WTC11 (cell line): ENCODE results near the gene SLC35G2.

Source experiments
- CBFB ChIP-seq: sonication (generic); formaldehyde crosslinking; IDR thresholded peaks from 2 replicates; pipeline ENCODE4 v1.8.1; 2022; ENCODE audit warnings: mild to moderate bottlenecking, low read depth, missing genetic modification reagents
- FOXK1 ChIP-seq: sonication (generic); formaldehyde crosslinking; IDR thresholded peaks from 2 replicates; pipeline ENCODE4 v1.8.0; 2022; ENCODE audit warnings: mild to moderate bottlenecking, moderate library complexity, missing genetic modification reagents
- JAZF1 ChIP-seq: fragments of 250-450 bp; sonication (Bioruptor Pico); IDR thresholded peaks from 2 replicates; pipeline ENCODE4 v1.9.0; 2021; ENCODE audit warnings: moderate library complexity, mild to moderate bottlenecking, inconsistent platforms
- JUN ChIP-seq: sonication (generic); formaldehyde crosslinking; IDR thresholded peaks from 2 replicates; pipeline ENCODE4 v1.8.0; 2023; ENCODE audit warnings: mild to moderate bottlenecking, missing genetic modification reagents
- KAT7 ChIP-seq: sonication (generic); formaldehyde crosslinking; IDR thresholded peaks from 2 replicates; pipeline ENCODE4 v1.8.1; 2023; ENCODE audit warnings: missing genetic modification reagents, mild to moderate bottlenecking, borderline replicate concordance
- NR2C2 ChIP-seq: sonication (generic); formaldehyde crosslinking; IDR thresholded peaks from 2 replicates; pipeline ENCODE4 v1.8.0; 2022; ENCODE audit warnings: mild to moderate bottlenecking, missing genetic modification reagents
- NR3C1 ChIP-seq: sonication (generic); formaldehyde crosslinking; conservative IDR thresholded peaks from 2 replicates; pipeline ENCODE4 v1.8.1; 2023; ENCODE audit warnings: low read depth, mild to moderate bottlenecking, missing genetic modification reagents
- ZNF423 ChIP-seq: fragments of 250-450 bp; sonication (Bioruptor Pico); IDR thresholded peaks from 2 replicates; pipeline ENCODE4 v2.1.2; 2022; ENCODE audit warnings: mild to moderate bottlenecking, moderate library complexity
- TF ChIP-seq, protein P1 (sequence below): fragments of 200-600 bp; IDR thresholded peaks from 2 replicates; pipeline ENCODE4 v1.8.0; 2022; ENCODE audit warnings: antibody characterized with exemption
- TF ChIP-seq, protein P2 (sequence below): sonication (generic); formaldehyde crosslinking; conservative IDR thresholded peaks from 2 replicates; pipeline ENCODE4 v1.8.1; 2022; ENCODE audit warnings: mild to moderate bottlenecking, missing genetic modification reagents

DNA sequence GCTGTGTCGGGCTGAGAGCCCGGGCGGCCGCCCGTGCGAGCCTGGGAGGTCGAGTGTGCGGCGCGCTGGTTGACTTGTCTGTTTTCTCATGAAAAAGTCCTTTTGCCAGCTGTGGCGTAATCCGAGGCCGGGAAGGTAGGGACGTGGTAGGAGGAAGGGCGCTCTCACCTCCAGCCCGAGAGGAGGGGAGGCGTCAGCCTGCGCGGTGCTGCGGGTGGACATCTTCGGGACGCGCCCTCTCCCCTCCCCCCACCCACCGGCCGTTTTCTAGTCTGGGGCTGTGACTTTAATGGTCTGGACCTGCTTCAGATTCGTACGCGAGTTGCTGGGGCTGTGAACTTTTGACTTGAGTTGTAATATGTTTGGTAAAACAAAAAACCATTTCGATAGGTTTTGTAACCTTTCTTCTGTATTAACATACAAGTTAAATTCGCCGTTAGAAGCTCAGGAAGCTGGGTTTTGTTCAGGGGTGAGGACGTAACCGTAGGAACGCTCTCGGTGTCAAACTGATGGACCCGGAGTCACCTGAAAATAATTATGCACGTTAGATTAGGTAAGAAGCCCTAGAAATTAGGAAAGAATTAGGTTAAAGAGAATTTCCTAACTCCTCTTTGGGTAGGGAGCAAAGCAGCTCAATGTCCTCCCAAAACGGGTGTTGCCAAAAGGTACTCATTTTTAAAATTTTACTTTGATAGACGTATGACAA is 43.8 kb downstream of the SLC35G2 start:
- TF ChIP-seq FOXK1 (CRISPR knock-in tag) (no peak), CBFB (CRISPR knock-in tag) (no peak), KAT7 (CRISPR knock-in tag) (no peak), ZNF423 (CRISPR knock-in tag) (no peak), JUN (CRISPR knock-in tag) (no peak), JAZF1 (CRISPR knock-in tag) (no peak), NR2C2 (no peak), NR3C1 (CRISPR knock-in tag) (no peak)
- TF ChIP-seq, protein P1, sequence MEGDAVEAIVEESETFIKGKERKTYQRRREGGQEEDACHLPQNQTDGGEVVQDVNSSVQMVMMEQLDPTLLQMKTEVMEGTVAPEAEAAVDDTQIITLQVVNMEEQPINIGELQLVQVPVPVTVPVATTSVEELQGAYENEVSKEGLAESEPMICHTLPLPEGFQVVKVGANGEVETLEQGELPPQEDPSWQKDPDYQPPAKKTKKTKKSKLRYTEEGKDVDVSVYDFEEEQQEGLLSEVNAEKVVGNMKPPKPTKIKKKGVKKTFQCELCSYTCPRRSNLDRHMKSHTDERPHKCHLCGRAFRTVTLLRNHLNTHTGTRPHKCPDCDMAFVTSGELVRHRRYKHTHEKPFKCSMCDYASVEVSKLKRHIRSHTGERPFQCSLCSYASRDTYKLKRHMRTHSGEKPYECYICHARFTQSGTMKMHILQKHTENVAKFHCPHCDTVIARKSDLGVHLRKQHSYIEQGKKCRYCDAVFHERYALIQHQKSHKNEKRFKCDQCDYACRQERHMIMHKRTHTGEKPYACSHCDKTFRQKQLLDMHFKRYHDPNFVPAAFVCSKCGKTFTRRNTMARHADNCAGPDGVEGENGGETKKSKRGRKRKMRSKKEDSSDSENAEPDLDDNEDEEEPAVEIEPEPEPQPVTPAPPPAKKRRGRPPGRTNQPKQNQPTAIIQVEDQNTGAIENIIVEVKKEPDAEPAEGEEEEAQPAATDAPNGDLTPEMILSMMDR = no peak
- TF ChIP-seq, protein P2, sequence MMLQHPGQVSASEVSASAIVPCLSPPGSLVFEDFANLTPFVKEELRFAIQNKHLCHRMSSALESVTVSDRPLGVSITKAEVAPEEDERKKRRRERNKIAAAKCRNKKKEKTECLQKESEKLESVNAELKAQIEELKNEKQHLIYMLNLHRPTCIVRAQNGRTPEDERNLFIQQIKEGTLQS = no peak
